Measurements from ENCODE around the gene RAPGEF2.
"Not testable (repeated sequence)": the region's sequence is repeated elsewhere in the genome, so short reads cannot be mapped to it uniquely, and the experiment has no call there.

RAPGEF2 gene

DNA sequence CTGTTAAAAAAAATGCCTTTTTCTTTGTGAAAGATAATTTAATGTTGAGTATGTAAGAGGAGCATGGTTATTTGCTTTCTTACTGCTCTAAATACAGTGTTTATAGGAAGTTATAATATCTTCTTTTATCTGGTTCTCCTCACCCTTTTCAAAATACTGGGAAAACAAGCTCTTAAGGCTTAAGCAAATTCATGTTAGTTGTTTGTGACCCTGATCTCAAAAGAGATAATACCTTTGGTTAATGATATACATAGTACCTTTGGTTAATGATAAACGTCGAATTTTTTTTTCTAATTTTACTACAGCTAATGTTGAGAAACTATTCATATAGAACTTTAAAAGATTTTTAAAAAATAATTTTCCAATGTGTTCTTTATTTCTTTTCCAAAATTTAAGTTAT, 180.1 kb downstream of the RAPGEF2 start:
- DNase-seq: no peak

DNA sequence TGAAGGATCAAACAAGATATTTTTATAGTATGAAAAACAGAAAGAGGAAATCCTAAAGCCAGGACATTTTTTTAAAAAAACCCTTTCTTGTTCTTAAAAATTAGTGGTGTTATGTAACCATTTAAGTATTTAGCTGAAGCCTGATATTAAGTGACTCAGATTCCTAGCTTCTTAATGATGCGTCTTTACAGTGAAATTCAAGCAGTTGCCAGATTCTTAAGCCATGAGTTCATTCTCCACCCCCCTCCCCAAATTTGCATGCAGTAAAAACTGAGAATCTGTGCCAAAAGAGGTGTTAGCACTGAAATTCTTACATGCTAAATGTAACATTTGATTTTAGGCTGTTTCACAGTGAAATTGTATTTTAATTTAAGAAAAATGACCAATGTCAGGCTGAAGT, 180.8 kb downstream of the RAPGEF2 start:
- DNase-seq: no peak

DNA sequence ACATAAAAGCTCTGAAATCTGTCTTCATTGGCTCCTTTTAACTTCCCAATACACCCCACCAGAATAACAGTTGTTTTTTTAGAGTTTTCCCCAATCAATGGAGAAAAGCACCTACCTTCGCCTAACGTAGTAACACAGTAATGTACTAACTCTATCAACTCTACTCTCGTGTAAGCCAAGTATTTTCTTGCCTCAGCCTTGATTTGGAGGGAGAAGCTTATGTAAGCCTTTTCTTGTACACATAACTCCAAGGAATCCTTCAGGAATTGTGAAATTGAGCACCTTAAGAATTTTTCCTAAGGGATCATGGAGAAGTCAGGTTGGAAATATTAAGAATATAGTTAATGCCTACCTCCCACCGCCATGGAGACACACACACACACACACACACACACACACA, 181.2 kb downstream of the RAPGEF2 start:
- DNase-seq: no peak

- no peak for DNase-seq
Observed at GRCh38 chr4:159284733-159285132, 181.9 kb downstream of the RAPGEF2 start.

DNA sequence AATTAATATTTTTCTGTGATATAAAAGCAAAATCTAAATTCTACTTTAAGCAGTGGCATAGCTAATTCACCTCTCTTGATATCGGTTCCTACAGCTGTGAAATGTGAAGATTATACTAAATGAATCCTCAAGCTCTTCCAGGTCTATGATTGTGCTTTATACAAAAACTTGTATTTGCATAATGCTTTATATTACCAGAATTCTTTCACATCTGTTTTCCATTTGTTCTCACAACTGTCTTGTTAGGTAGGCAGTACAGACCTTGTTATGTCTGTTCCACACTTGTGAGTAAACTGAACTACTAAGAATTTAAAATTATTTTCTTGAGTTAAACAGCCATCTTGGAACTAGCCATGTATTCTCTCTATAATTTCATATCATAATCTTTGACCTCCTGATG, 184.9 kb downstream of the RAPGEF2 start:
- no peak for DNase-seq

DNA sequence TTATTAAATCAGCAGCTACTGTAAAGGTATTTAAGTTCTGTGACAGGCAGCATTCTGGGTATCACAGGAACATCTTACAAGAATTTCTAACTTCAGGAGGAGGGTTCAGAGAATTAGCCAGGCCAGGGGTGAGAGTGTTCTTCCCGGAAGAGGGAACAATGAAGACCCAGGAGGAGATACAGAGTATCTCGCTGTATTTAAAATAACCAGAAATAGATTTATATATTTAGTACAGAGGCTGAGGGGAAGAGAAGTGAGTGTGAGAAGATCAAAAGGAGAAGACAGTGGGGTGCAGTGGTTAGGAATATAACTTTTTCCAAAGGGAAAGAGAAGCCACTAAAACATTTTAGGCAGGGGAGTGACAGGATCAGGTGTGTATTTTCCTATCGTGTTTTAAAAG, 186.8 kb downstream of the RAPGEF2 start:
- no peak for DNase-seq

DNA sequence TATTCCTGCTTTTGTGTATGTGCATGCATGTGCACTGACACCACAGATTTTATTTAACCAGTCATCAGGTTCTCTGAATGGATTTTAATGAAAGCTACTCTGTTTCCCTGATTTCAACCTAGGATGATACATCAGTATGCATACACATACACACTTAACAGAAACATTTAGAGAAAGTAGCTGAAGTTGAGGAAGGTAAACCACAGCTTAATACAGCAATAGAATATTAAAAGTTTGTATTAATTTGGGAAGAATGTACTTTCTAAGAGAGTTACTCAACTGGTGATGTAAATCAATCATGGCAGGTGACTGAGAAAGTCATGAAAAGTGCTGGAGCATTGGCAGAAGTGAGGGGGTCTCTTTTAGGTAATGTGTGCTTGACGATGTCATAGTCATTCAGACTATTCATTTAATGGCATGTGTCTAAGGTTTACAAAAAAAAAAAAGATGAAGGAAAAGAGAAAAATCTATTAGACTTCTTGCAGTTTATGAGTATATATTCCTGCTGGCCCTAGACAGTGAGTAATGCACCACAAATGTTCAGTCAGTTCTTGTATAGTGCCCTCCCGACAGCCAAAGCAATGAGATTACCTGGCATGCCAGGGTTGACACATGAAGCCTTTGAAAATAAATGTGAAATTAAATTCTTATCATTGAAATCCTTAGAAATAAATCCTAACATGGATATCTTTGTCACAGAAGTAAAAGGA, 187.6 kb downstream of the RAPGEF2 start:
- no peak for DNase-seq

DNA sequence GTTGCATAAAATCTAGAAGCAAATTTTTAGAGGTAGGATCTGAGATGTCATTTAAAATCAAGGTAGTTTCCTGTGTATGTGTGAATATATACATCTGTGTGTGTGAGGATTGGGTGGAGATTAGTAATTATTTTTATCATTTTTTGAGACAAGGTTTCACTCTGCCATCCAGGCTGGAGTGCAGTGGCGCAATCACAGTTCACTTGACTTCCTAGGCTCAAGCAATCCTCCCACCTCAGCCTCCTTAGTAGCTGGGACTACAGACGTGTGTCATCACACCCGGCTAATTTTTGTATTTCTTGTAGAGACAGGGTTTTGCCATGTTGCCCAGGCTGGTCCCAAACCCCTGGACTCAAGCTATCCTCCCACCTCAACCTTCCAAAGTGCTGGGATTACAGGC, 188.3 kb downstream of the RAPGEF2 start:
- no peak for DNase-seq

DNA sequence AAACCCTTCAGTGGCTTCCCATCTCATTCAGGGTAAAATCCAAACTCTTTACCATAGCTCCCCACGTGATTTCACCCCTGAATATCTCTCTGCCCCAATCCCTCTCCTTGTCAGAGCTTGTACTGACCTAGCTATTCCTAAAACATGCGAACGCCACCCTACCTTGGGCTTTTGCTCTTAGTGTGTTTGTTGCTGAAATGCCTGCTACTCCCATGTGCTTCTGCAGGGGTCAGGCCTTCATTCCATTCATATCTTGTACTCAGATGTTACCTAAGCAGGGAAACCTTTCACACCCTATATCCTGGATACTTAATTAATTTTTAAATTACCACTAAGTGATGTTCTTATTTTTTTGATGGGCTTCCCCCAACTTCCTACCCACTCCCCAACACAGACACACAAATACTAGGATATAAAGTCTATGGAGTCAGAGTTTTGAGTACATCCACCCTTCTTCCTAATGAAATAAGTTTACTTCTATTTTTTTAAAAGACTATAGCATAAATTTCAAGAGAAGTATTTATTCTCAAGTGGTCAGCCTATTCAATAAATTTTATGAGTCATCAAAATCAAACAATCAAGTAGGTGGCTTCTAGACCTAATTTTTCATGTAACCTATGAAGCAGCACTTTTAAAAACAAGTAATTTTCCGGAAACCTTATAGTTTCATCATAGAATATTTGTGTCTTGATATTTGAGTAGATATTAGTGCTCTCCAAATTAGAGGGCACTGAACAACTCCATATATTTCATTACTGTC, 189.4 kb downstream of the RAPGEF2 start:
- no peak for DNase-seq

- DNase-seq: peak; percentile 52
Observed at GRCh38 chr4:159293811-159294515, 191.1 kb downstream of the RAPGEF2 start.

DNA sequence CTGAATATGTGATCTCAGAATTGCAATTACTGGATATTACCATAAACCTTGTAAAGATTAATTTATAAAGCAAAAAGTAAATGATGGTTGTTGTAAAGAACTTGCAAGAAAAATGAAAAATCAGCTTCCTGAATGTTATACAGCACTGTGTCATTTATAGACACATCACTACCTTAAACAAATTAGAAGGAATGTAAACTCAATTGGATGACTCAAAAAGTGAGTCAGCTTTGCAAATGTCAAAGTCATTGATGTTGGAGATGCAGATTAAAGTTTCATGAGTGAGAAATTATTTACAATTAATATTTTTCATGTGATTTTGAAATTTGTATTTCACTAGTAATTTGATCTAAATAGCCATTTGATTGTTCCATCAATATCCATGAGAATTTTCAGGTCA, 193.2 kb downstream of the RAPGEF2 start:
- no peak for DNase-seq

- no peak for DNase-seq
Observed at GRCh38 chr4:159297091-159297490, 194.2 kb downstream of the RAPGEF2 start.

DNA sequence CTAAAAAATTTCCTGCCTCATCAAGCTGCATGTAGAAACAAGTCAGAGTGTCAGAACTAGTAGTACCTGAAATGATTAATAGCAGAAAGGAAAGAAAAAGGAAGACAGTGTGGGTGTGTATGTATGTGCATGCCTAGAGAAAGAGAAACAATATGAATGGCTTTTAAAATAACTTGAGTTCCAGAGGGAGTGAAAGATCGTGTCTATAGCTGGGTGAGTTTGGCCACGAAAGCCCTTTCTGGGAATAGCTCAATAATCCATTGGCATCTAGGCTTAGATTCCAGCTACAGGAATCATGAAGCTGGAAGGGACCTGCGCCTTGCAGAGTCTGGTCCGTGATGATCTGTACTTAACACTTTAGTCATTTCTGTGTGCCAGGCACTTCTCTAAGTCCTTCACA, 195.6 kb downstream of the RAPGEF2 start:
- no peak for DNase-seq

DNA sequence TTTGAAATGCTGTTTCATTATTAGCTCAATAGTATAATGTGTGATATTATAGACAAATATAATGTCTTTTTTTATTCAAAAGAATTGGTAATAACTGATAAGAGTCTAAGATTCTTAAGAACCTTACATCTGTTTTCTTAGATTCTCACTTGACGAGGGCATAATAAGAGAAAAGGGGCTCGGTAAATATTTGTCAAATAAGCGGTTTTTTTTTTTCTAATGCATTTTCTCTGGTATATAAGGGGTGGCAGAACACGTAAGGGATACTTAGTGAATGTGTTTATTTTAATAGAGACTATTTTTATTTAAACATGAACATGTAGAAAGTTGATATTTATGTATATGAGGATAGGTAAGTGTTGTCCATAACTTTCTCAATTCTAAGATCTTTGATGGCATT, 200.6 kb downstream of the RAPGEF2 start:
- no peak for DNase-seq

GRCh38 chr4:159305129-159305528, 202.2 kb downstream of the RAPGEF2 start:
- no peak for DNase-seq

- DNase-seq: no peak
Observed at GRCh38 chr4:159307929-159308328, 205.1 kb downstream of the RAPGEF2 start.

- DNase-seq: no peak
Observed at GRCh38 chr4:159308566-159309340, 205.9 kb downstream of the RAPGEF2 start.

DNA sequence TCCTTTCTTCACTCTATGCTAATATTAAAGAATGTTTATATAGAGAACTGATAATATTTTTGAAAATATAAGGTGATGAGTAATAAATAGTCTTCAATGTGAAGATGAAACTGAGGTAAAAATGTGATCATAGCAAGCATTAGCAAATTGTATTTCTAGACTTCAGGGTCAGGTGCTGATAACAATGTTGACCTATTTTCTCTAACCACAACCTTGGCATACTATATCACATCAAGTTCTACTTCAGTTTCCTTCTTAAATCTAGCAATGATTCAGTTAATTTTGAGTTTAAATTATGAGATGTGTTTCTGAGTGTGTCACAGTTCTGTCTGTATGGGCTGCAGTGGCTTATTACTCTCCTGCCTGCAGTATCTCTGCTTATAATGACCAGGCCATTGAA, 209.4 kb downstream of the RAPGEF2 start:
- DNase-seq: no peak

GRCh38 chr4:159315879-159316278, 213.0 kb downstream of the RAPGEF2 start:
- not testable (repeated sequence) for DNase-seq

GRCh38 chr4:159317203-159317602, 214.3 kb downstream of the RAPGEF2 start:
- no peak for DNase-seq

- DNase-seq: no peak
Observed at GRCh38 chr4:159319027-159319426, 216.1 kb downstream of the RAPGEF2 start.

GRCh38 chr4:159326480-159326879, 223.6 kb downstream of the RAPGEF2 start:
- no peak for DNase-seq

DNA sequence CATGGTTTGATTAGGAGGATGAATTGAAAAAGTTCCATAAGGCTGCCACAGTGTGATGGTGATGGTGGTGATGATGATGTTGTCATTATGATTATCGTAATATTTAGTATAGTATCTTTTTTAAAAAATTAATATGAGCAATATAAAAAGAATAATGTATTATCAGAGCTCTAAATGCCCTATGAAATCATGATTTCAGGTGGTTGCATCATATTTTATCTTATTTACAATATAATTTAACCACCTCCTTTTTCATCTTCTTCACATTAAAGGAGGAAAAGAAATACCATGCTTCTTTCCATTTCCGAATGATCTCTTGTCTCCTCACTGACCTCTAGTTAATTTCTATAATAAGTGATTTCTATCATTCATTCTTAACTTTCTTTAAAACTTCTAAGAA, 225.9 kb downstream of the RAPGEF2 start:
- DNase-seq: no peak
